GM23338 (cell line): ENCODE measurements around the gene WNT5B. TPM values are rescaled to one million over a fixed set of nuclear protein-coding genes. Genes with fewer than 3 reads are reported as not detected.

Source experiments
- ATAC-seq: fragments of 200-7000 bp; cut with Tn5 transposase; 3 replicates; pipeline ENCODE4 v1.9.1; 2020
- DNase-seq: peaks from one replicate; pipeline ENCODE4 v3.0.0-alpha.2; 2015; ENCODE audit warnings: low spot score
- H2AFZ ChIP-seq: fragments of 200-600 bp; sonication (generic); 2 replicates; pipeline ENCODE4 v1.8.0; 2016; ENCODE audit warnings: antibody characterized with exemption, mild to moderate bottlenecking, moderate library complexity
- H3F3A ChIP-seq: fragments of 200-600 bp; sonication (generic); replicated peaks from 2 replicates; pipeline ENCODE4 v1.8.0; 2017; ENCODE audit warnings: antibody characterized with exemption, mixed run types, low read depth
- H3K27ac ChIP-seq: fragments of 200-600 bp; sonication (generic); 2 replicates; pipeline ENCODE4 v1.6.1; 2016; ENCODE audit warnings: low read depth
- H3K27me3 ChIP-seq: fragments of 200-600 bp; sonication (generic); 2 replicates; pipeline ENCODE4 v1.8.0; 2016; ENCODE audit warnings: mild to moderate bottlenecking, mixed run types, moderate library complexity; ENCODE audit not compliant: insufficient read depth
- H3K36me3 ChIP-seq: fragments of 200-600 bp; sonication (generic); 2 replicates; pipeline ENCODE4 v1.8.0; 2016; ENCODE audit warnings: mild to moderate bottlenecking; ENCODE audit not compliant: insufficient read depth
- H3K4me1 ChIP-seq: fragments of 200-600 bp; sonication (generic); 2 replicates; pipeline ENCODE4 v1.8.0; 2016; ENCODE audit warnings: mild to moderate bottlenecking, moderate library complexity; ENCODE audit not compliant: insufficient read depth
- H3K4me2 ChIP-seq: fragments of 200-600 bp; sonication (generic); 2 replicates; pipeline ENCODE4 v1.7.1; 2017; ENCODE audit warnings: mixed run types
- H3K4me3 ChIP-seq: fragments of 200-600 bp; sonication (generic); 2 replicates; pipeline ENCODE4 v1.6.1; 2016; ENCODE audit warnings: mixed run types
- H3K79me2 ChIP-seq: fragments of 200-600 bp; sonication (generic); replicated peaks from 2 replicates; pipeline ENCODE4 v1.8.0; 2017; ENCODE audit warnings: mild to moderate bottlenecking; ENCODE audit not compliant: insufficient read depth
- H3K9me2 ChIP-seq: fragments of 200-600 bp; sonication (generic); 2 replicates; pipeline ENCODE4 v1.8.0; 2017; ENCODE audit not compliant: insufficient read depth
- H4K20me1 ChIP-seq: fragments of 200-600 bp; sonication (generic); replicated peaks from 2 replicates; pipeline ENCODE4 v1.8.0; 2017; ENCODE audit warnings: mild to moderate bottlenecking; ENCODE audit not compliant: insufficient read depth
- H3K27ac Mint-ChIP-seq: 2 replicates; pipeline ENCODE4 v1.8.0; 2020; ENCODE audit warnings: inconsistent platforms, mild to moderate bottlenecking, moderate library complexity, mixed read lengths
- H3K27me3 Mint-ChIP-seq: 3 replicates; pipeline ENCODE4 v1.8.0; 2022; ENCODE audit warnings: low read depth, mild to moderate bottlenecking, moderate library complexity, mixed read lengths, inconsistent platforms; ENCODE audit not compliant: insufficient read depth, poor library complexity
- H3K36me3 Mint-ChIP-seq: 3 replicates; pipeline ENCODE4 v1.8.0; 2021; ENCODE audit warnings: low read depth, mild to moderate bottlenecking, inconsistent platforms, moderate library complexity, mixed read lengths
- H3K4me1 Mint-ChIP-seq: 3 replicates; pipeline ENCODE4 v1.8.0; 2020; ENCODE audit warnings: mild to moderate bottlenecking, inconsistent platforms, mixed read lengths
- H3K4me3 Mint-ChIP-seq: 3 replicates; pipeline ENCODE4 v1.8.0; 2021; ENCODE audit warnings: moderate library complexity, mild to moderate bottlenecking, inconsistent platforms, mixed read lengths
- H3K9me3 Mint-ChIP-seq: 3 replicates; pipeline ENCODE4 v1.8.0; 2020; ENCODE audit warnings: moderate library complexity, mild to moderate bottlenecking, inconsistent platforms, mixed read lengths
- EZH2 ChIP-seq: fragments of 200-600 bp; sonication (generic); IDR thresholded peaks from one replicate; pipeline ENCODE4 v1.8.0; 2017; ENCODE audit warnings: antibody characterized with exemption, mild to moderate bottlenecking, low read depth; ENCODE audit not compliant: unreplicated experiment
- JUNB ChIP-seq: IDR thresholded peaks from one replicate; pipeline ENCODE4 v1.6.1; 2016; ENCODE audit warnings: antibody characterized with exemption; ENCODE audit not compliant: unreplicated experiment
- POLR2AphosphoS5 ChIP-seq: IDR thresholded peaks from 2 replicates; pipeline ENCODE4 v1.6.1; 2016; ENCODE audit warnings: antibody characterized with exemption, low read depth
- polyA plus RNA-seq: library from polyadenylated mRNA; unstranded; fragments of >200 nt; fragmentation: Nextera tagmentation; extraction: Ambion mirVana; gene quantifications from 2 replicates; pipeline ENCODE4 v1.2.1, GENCODE V29; 2016
- total RNA-seq: library from RNA; depleted of rRNA; stranded (reverse); fragments of >200 nt; shearing (Covaris generic); gene quantifications from 2 replicates; pipeline ENCODE4 v1.2.3, GENCODE V29; 2014
- TF ChIP-seq, protein P1 (sequence below), 2 experiments: fragments of 200-600 bp in 1 of 2; sonication (generic) in 1 of 2; conservative IDR thresholded peaks; 2 replicates each; pipeline versions ENCODE4 v1.5.1 to v1.6.1; 2016 to 2017; ENCODE audit warnings: antibody characterized with exemption in 2 of 2, low read depth in 2 of 2, mild to moderate bottlenecking in 2 of 2, moderate library complexity in 1 of 2

WNT5B gene
- total and polyA plus RNA-seq, 2 experiments from 2014 or later = 1.4 to 2.7 TPM

GRCh38 chr12:1629338-1630132, 504 bp downstream of the WNT5B start:
- Histone ChIP-seq H3K27ac (no peak overlapping the region), H3K36me3 (no peaks in the 10 kb centered on the region; the same call in 1 of the 2 replicates), H3K9me2 (no peaks in the 10 kb centered on the region), H3K4me3 (peak overlapping the region; percentile 71), H3F3A (0 out of 2 replicates have a peak, but pooled peaks cover 7% of the 10 kb centered on the region), H3K4me2 (peak overlapping the region; percentile 94), H3K4me1 (peaks cover 57% of the 10 kb centered on the region), H3K79me2 (no peaks in the 10 kb centered on the region), H2AFZ (peak overlapping the region; percentile 92), H4K20me1 (peaks cover 4% of the 10 kb centered on the region; the same call in 1 of the 2 replicates), H3K27me3 (peaks cover 79% of the 10 kb centered on the region)
- Mint-ChIP-seq H3K4me3 (peak overlapping the region; percentile 74), H3K9me3 (no peaks in the 10 kb centered on the region; the same call in 2 of the 3 replicates), H3K27me3 (peaks cover 68% of the 10 kb centered on the region), H3K27ac (no peak overlapping the region), H3K36me3 (no peaks in the 10 kb centered on the region), H3K4me1 (peaks cover 67% of the 10 kb centered on the region)
- ATAC-seq (peak; percentile 33), DNase-seq (peak; percentile 79)
- TF ChIP-seq JUNB = no peak
- TF ChIP-seq, protein P1, sequence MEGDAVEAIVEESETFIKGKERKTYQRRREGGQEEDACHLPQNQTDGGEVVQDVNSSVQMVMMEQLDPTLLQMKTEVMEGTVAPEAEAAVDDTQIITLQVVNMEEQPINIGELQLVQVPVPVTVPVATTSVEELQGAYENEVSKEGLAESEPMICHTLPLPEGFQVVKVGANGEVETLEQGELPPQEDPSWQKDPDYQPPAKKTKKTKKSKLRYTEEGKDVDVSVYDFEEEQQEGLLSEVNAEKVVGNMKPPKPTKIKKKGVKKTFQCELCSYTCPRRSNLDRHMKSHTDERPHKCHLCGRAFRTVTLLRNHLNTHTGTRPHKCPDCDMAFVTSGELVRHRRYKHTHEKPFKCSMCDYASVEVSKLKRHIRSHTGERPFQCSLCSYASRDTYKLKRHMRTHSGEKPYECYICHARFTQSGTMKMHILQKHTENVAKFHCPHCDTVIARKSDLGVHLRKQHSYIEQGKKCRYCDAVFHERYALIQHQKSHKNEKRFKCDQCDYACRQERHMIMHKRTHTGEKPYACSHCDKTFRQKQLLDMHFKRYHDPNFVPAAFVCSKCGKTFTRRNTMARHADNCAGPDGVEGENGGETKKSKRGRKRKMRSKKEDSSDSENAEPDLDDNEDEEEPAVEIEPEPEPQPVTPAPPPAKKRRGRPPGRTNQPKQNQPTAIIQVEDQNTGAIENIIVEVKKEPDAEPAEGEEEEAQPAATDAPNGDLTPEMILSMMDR (conservative IDR thresholded peaks at IDR 0.05; ENCODE audit: low read depth in 2 of 2) = no peak; a peak in 1 of 4 replicates
- no peak for TF ChIP-seq POLR2AphosphoS5
- peak; percentile 13 for TF ChIP-seq EZH2

DNA sequence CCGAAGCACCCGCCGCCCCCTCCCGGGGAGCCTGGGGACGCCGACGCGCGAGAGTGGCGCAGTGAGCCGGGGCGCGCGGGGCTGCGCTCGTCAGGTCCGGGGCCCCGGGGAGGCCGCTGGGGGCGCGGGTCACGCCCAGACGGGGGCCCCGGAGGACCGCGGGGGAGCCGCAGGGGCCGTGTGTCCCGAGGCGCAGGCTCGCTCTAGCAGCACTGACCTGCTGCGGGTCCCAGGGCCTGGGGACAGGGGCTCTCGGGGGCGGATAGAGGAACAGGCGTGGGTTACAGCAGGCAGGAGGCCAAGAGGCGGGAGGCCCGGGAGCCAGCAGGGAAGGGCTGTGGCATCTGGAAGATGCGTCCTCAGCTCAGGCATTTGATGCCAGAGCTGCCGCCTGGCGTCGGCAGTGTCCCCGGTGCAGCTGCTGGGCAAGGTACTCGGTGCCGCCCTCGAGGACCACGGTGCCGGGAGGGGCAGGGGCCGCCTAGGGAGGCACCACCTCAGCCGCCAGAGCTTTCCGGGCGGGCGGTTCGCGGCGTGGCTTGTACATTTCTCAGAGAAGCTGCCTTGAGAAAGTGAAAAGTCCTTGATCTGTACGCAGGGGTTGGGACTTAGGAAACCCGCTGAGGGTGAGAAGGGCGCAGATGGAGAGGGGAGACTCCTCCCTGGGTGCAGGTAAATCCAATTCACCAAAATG, 1.2 kb downstream of the WNT5B start:
- peaks cover 4% of the 10 kb centered on the region; the same call in 1 of the 2 replicates for H4K20me1 ChIP-seq
- H2AFZ ChIP-seq = peak overlapping the region; percentile 92
- H3K79me2 ChIP-seq = no peaks in the 10 kb centered on the region
- Mint-ChIP-seq H3K27me3 (peaks cover 74% of the 10 kb centered on the region), H3K4me1 (peaks cover 64% of the 10 kb centered on the region), H3K36me3 (no peaks in the 10 kb centered on the region), H3K4me3 (peak overlapping the region; percentile 75), H3K9me3 (no peaks in the 10 kb centered on the region; the same call in 2 of the 3 replicates), H3K27ac (no peak overlapping the region)
- peak overlapping the region; percentile 94 for H3K4me2 ChIP-seq
- H3K4me3 ChIP-seq = peak overlapping the region; percentile 71
- peaks cover 85% of the 10 kb centered on the region for H3K27me3 ChIP-seq
- TF ChIP-seq POLR2AphosphoS5 = no peak
- TF ChIP-seq, protein P1 (conservative IDR thresholded peaks at IDR 0.05; ENCODE audit: low read depth in 2 of 2) = peak in 1 of 2 experiments; percentile 5; a peak in 1 of 4 replicates
- no peaks in the 10 kb centered on the region; the same call in 1 of the 2 replicates for H3K36me3 ChIP-seq
- H3F3A ChIP-seq = 0 out of 2 replicates have a peak, but pooled peaks cover 12% of the 10 kb centered on the region
- H3K27ac ChIP-seq = no peak overlapping the region
- H3K4me1 ChIP-seq = peaks cover 54% of the 10 kb centered on the region
- peak; percentile 61 for DNase-seq
- no peaks in the 10 kb centered on the region for H3K9me2 ChIP-seq
- peak; percentile 23 for ATAC-seq
